K562 (cell line): ENCODE results near the gene PLA2G4D. TPM values are rescaled to one million over a fixed set of nuclear protein-coding genes. Genes with fewer than 3 reads are reported as not detected.

Source experiments
- ATAC-seq: fragments of 200-7000 bp; cut with Tn5 transposase; 3 replicates; pipeline ENCODE4 v1.9.1; 2020; ENCODE audit warnings: moderate library complexity
- BruUV-seq: library from RNA; stranded (reverse); fragments of 400-500 nt; replicated peaks from 2 replicates; lab custom pipeline; 2021; lab: Mats Ljungman, UMichigan
- CTCF ChIA-PET: fragments of 300-600 bp; formaldehyde crosslinking; extraction: SDS; loops from one replicate; lab custom pipeline; 2021; ENCODE audit warnings: low intra/inter-chr PET ratio; lab: Yijun Ruan, JAX
- POLR2A ChIA-PET: fragments of 300-600, 350-650 bp; sonication (Branson Sonifier 250); formaldehyde crosslinking; extraction: SDS; loops from one replicate; lab custom pipeline; 2021; ENCODE audit warnings: antibody characterized with exemption, inconsistent platforms; lab: Yijun Ruan, JAX
- DNase-seq, 4 experiments: peaks; one replicate each; pipeline versions ENCODE4 v3.0.0 to v3.0.0-alpha.2; 2011 to 2018; ENCODE audit warnings: low spot score in 3 of 4, mixed read lengths in 3 of 4; ENCODE audit errors: extremely low read depth in 1 of 4
- FAIRE-seq: peaks from 2 replicates; lab custom pipeline; 2011; peaks lifted over from hg19 to GRCh38; lab: Jason Lieb, UNC
- H2AFZ ChIP-seq: 2 replicates; pipeline ENCODE4 v1.6.0; 2011; ENCODE audit warnings: low read depth, low read length, control low read depth, inconsistent platforms
- H3K27ac ChIP-seq: fragments of 200-600 bp; 3 replicates; pipeline ENCODE4 v1.8.0; 2011; ENCODE audit warnings: low read depth, mild to moderate bottlenecking, control low read depth, inconsistent platforms, low read length, moderate library complexity, mixed read lengths; ENCODE audit errors: extremely low read depth
- H3K27me3 ChIP-seq, 2 experiments: fragments of 300-600 bp in 1 of 2; 2 replicates in 1 of 2; 3 replicates in 1 of 2; pipeline versions ENCODE4 v1.6.0 to v1.8.0; 2011; ENCODE audit warnings: inconsistent platforms in 2 of 2, low read length in 2 of 2, mild to moderate bottlenecking in 1 of 2, mixed read lengths in 1 of 2, moderate library complexity in 1 of 2; ENCODE audit not compliant: control insufficient read depth in 2 of 2, insufficient read depth in 2 of 2
- H3K36me3 ChIP-seq: fragments of 300-600 bp; 3 replicates; pipeline ENCODE4 v1.8.0; 2011; ENCODE audit warnings: mild to moderate bottlenecking, low read length, inconsistent platforms; ENCODE audit not compliant: control insufficient read depth, insufficient read depth
- H3K4me1 ChIP-seq, 2 experiments: fragments of 200-600 bp in 1 of 2; replicated peaks in 1 of 2; 2 replicates in 1 of 2; 3 replicates in 1 of 2; pipeline versions ENCODE4 v1.5.1 to v1.8.0; 2011; ENCODE audit warnings: inconsistent platforms in 2 of 2, low read length in 2 of 2, mild to moderate bottlenecking in 1 of 2, mixed read lengths in 1 of 2, moderate library complexity in 1 of 2; ENCODE audit not compliant: control insufficient read depth in 2 of 2, insufficient read depth in 2 of 2
- H3K4me2 ChIP-seq: 2 replicates; pipeline ENCODE4 v1.6.1; 2011; ENCODE audit warnings: low read length, control low read depth, inconsistent platforms, mixed read lengths; ENCODE audit not compliant: insufficient read depth
- H3K4me3 ChIP-seq: fragments of 200-600 bp; sonication (generic), shearing (Covaris generic); 2 replicates; pipeline ENCODE4 v1.5.1; 2016; ENCODE audit warnings: control low read depth, inconsistent platforms
- H3K79me2 ChIP-seq: fragments of 200-600 bp; 3 replicates; pipeline ENCODE4 v1.8.0; 2011; ENCODE audit warnings: low read length, inconsistent platforms; ENCODE audit not compliant: control insufficient read depth, insufficient read depth
- H3K9ac ChIP-seq, 2 experiments: 2 replicates each; pipeline versions ENCODE4 v1.6.0 to v1.6.1; 2011; ENCODE audit warnings: low read depth in 2 of 2, low read length in 2 of 2, control low read depth in 1 of 2, inconsistent platforms in 1 of 2, mild to moderate bottlenecking in 1 of 2, mixed read lengths in 1 of 2; ENCODE audit not compliant: insufficient read depth in 1 of 2
- H3K9me1 ChIP-seq: one replicate; pipeline ENCODE4 v1.6.0; 2011; ENCODE audit warnings: inconsistent platforms, mild to moderate bottlenecking, low read length, moderate library complexity; ENCODE audit not compliant: control insufficient read depth, insufficient read depth
- H3K9me3 ChIP-seq: replicated peaks from 2 replicates; pipeline ENCODE4 v1.5.1; 2011; ENCODE audit warnings: low read depth, low read length, inconsistent platforms; ENCODE audit not compliant: control insufficient read depth, insufficient read depth
- H4K20me1 ChIP-seq: replicated peaks from 2 replicates; pipeline ENCODE4 v1.6.1; 2011; ENCODE audit warnings: low read length, inconsistent platforms, mixed read lengths; ENCODE audit not compliant: control insufficient read depth, insufficient read depth
- E2F5 ChIP-seq: sonication (generic); formaldehyde crosslinking; IDR thresholded peaks from 2 replicates; pipeline ENCODE4 v1.8.0; 2022; ENCODE audit warnings: mild to moderate bottlenecking, missing genetic modification reagents
- RFX1 ChIP-seq: fragments of 450-650 bp; IDR thresholded peaks from 2 replicates; pipeline ENCODE4 v1.6.1; 2016; ENCODE audit warnings: mild to moderate bottlenecking, moderate library complexity
- WGBS: fragments of 100-300 bp; shearing (Covaris generic); methylation state at CpG from one replicate; pipeline ENCODE4 v1.1.6; 2016; ENCODE audit warnings: low coverage, mixed read lengths; ENCODE audit not compliant: insufficient coverage; ENCODE audit errors: missing lambda C conversion rate; 5-methylcytosine and 5-hydroxymethylcytosine counted together
- in situ Hi-C: fragments of 300-500 bp; cut with MboI; formaldehyde crosslinking; loops from 4 replicates; pipeline ENCODE4 v1.15.0; 2018; ENCODE audit warnings: inconsistent platforms, mixed read lengths
- intact Hi-C: fragments of 100-400 bp; cut with micrococcal nuclease; formaldehyde crosslinking; loops from 2 replicates; pipeline ENCODE4 v1.14.2; 2022
- polyA plus RNA-seq, 8 experiments: library from polyadenylated mRNA; depleted of rRNA in 4 of 8; stranded (reverse) in 5 of 8; unstranded in 3 of 8; fragments of >200 nt; fragmentation: Nextera tagmentation in 2 of 8; fragmentation: Illumina TruSeq in 1 of 8; extraction: Ambion mirVana in 2 of 8; extraction: Trizol in 1 of 8; gene quantifications; 2 replicates each; pipeline versions ENCODE4 v1.2.1 to v1.2.3, GENCODE V29; 2011 to 2014; ENCODE audit warnings: inconsistent platforms in 1 of 8, missing spikeins in 1 of 8
- total RNA-seq, 7 experiments: library from RNA; depleted of rRNA in 6 of 7; stranded (reverse); fragments of >200 nt in 6 of 7; fragmentation: Illumina TruSeq in 2 of 7; extraction: Trizol in 2 of 7; gene quantifications; 2 replicates each; pipeline versions ENCODE4 v1.2.1 to v1.2.3, GENCODE V29; 2011 to 2021; ENCODE audit warnings: low replicate concordance in 1 of 7

PLA2G4D gene
- total and polyA plus RNA-seq, 9 of the 15 experiments (the other 6 are each of a cell fraction or from before 2014, with no cell fraction given) = 0.04 TPM; not detected in 8

GRCh38 chr15:42143356-42143755 is 49.0 kb upstream of the PLA2G4D start:
- H3K4me1 ChIP-seq = peaks cover 5 to 22% of the 10 kb centered on the region in 2 experiments; a peak in 3 of 5 replicates
- WGBS = 0% methylated on average over 4 of the region's 4 CpGs
- H3K4me3 ChIP-seq = no peak overlapping the region
- ATAC-seq = no peak
- FAIRE-seq = no peak
- H3K9me1 ChIP-seq = no peaks in the 10 kb centered on the region
- H3K27ac ChIP-seq = no peak overlapping the region
- no peak overlapping the region for H3K4me2 ChIP-seq
- no peaks in the 10 kb centered on the region for H3K9me3 ChIP-seq
- in situ Hi-C loops = loop anchor here (10.0 kb wide), 1 partner anchor 241 kb away; no protein-coding TSS in a partner anchor
- BruUV-seq = no TSS peak
- no peak overlapping the region for H3K9ac ChIP-seq
- ChIA-PET CTCF (no interaction called here), POLR2A (interaction anchor here (0.6 to 1.5 kb wide), 2 partner anchors 13 to 437 kb away, joined by 3 to 6 read pairs; partner anchors contain the start of gene PLA2G4F)
- DNase-seq = no peak
- H3K27me3 ChIP-seq = peaks cover 24 to 68% of the 10 kb centered on the region in 2 experiments; a peak in 4 of 5 replicates
- H2AFZ ChIP-seq = no peak overlapping the region
- H4K20me1 ChIP-seq = 0 out of 2 replicates have a peak, but pooled peaks cover 4% of the 10 kb centered on the region
- intact Hi-C loops = no loop called here
- no peaks in the 10 kb centered on the region for H3K79me2 ChIP-seq
- no peaks in the 10 kb centered on the region for H3K36me3 ChIP-seq
- TF ChIP-seq E2F5 (CRISPR knock-in tag) (no peak), RFX1 (peak; percentile 84)
